ENCODE measurements around the gene BEST3. TPM values are rescaled to one million over a fixed set of nuclear protein-coding genes. Genes with fewer than 3 reads are reported as not detected.

Gene BEST3
- polyA plus RNA-seq, 1 experiment = not detected

GRCh38 chr12:69630191-69630590 lies 68.9 kb downstream of the BEST3 start:
- DNase-seq (ENCODE audit: low read depth) = no peak
- H3K27me3 ChIP-seq (ENCODE audit: control insufficient read depth, insufficient read depth, low read length) = peaks cover under 1% of the 10 kb centered on the region
- ChIA-PET CTCF (interaction anchor here (2.2 kb wide), 1 partner anchor 10 kb away, joined by 17 read pairs; no protein-coding TSS in a partner anchor), POLR2A (no interaction called here)
- peak; percentile 37 for TF ChIP-seq CTCF (IDR thresholded peaks at IDR 0.05; ENCODE audit: insufficient read depth, low read depth, low read length)
- H3K4me3 ChIP-seq (ENCODE audit: low read depth, low read length) = no peak overlapping the region
- H3K36me3 ChIP-seq (ENCODE audit: control insufficient read depth, insufficient read depth, low read length) = no peaks in the 10 kb centered on the region

GRCh38 chr12:69627501-69627900 lies 71.6 kb downstream of the BEST3 start:
- POLR2A ChIA-PET = no interaction called here

GRCh38 chr12:69623970-69624369 lies 75.1 kb downstream of the BEST3 start:
- DNase-seq (ENCODE audit: low read depth) = no peak
- CTCF ChIA-PET = interaction anchor here (1.1 kb wide), 1 partner anchor 16 kb away, joined by 5 read pairs; no protein-coding TSS in a partner anchor
- H3K4me3 ChIP-seq (ENCODE audit: low read depth, low read length) = no peak overlapping the region
- no peak for TF ChIP-seq CTCF (IDR thresholded peaks at IDR 0.05; ENCODE audit: insufficient read depth, low read depth, low read length)
- POLR2A ChIA-PET = no interaction called here
- peaks cover 2% of the 10 kb centered on the region; the same call in 1 of the 2 replicates for H3K27me3 ChIP-seq (ENCODE audit: control insufficient read depth, insufficient read depth, low read length)
- H3K36me3 ChIP-seq (ENCODE audit: control insufficient read depth, insufficient read depth, low read length) = no peaks in the 10 kb centered on the region

More at GRCh38 chr12:69627501-69627900, 71.6 kb downstream of the BEST3 start:
- no peak for TF ChIP-seq CTCF (IDR thresholded peaks at IDR 0.05; ENCODE audit: insufficient read depth, low read depth, low read length)
- CTCF ChIA-PET = interaction anchor here (1.7 kb wide), 1 partner anchor 12 kb away, joined by 7 read pairs; no protein-coding TSS in a partner anchor
- Histone ChIP-seq H3K4me3 (ENCODE audit: low read depth, low read length) (no peak overlapping the region), H3K36me3 (ENCODE audit: control insufficient read depth, insufficient read depth, low read length) (no peaks in the 10 kb centered on the region), H3K27me3 (ENCODE audit: control insufficient read depth, insufficient read depth, low read length) (no peaks in the 10 kb centered on the region; the same call in none of the 2 replicates)
- no peak for DNase-seq (ENCODE audit: low read depth)

- no peak for TF ChIP-seq CTCF (IDR thresholded peaks at IDR 0.05; ENCODE audit: insufficient read depth, low read depth, low read length)
- H3K27me3 ChIP-seq (ENCODE audit: control insufficient read depth, insufficient read depth, low read length) = peaks cover 5% of the 10 kb centered on the region
- DNase-seq (ENCODE audit: low read depth) = no peak
- POLR2A ChIA-PET = no interaction called here
- H3K36me3 ChIP-seq (ENCODE audit: control insufficient read depth, insufficient read depth, low read length) = no peaks in the 10 kb centered on the region
- no peak overlapping the region for H3K4me3 ChIP-seq (ENCODE audit: low read depth, low read length)
- CTCF ChIA-PET = interaction anchor here (1.2 to 5.7 kb wide), 3 partner anchors 12 to 35 kb away, joined by 3 to 33 read pairs (median 3); no protein-coding TSS in a partner anchor
Observed at GRCh38 chr12:69621551-69621950, 77.6 kb downstream of the BEST3 start.

- no peaks in the 10 kb centered on the region for H3K36me3 ChIP-seq (ENCODE audit: control insufficient read depth, insufficient read depth, low read length)
- no peak for DNase-seq (ENCODE audit: low read depth)
- ChIA-PET CTCF (interaction anchor here (1.4 to 5.7 kb wide), 2 partner anchors 18 to 35 kb away, joined by 3 to 33 read pairs; no protein-coding TSS in a partner anchor), POLR2A (no interaction called here)
- no peak for TF ChIP-seq CTCF (IDR thresholded peaks at IDR 0.05; ENCODE audit: insufficient read depth, low read depth, low read length)
- no peak overlapping the region for H3K4me3 ChIP-seq (ENCODE audit: low read depth, low read length)
- H3K27me3 ChIP-seq (ENCODE audit: control insufficient read depth, insufficient read depth, low read length) = peaks cover 5% of the 10 kb centered on the region; the same call in 1 of the 2 replicates
Observed at GRCh38 chr12:69620921-69621320, 78.2 kb downstream of the BEST3 start.
